ENCODE results near the gene DSG3. TPM values are rescaled to one million over a fixed set of nuclear protein-coding genes. Genes with fewer than 3 reads are reported as not detected.
A peak's percentile ranks its signal among the peaks of the same experiment; 100 is the strongest.

The DSG3 gene
- total and polyA plus RNA-seq, 2 of the 13 experiments (the other 11 are each of a cell fraction or from before 2014, with no cell fraction given): not detected

DNA sequence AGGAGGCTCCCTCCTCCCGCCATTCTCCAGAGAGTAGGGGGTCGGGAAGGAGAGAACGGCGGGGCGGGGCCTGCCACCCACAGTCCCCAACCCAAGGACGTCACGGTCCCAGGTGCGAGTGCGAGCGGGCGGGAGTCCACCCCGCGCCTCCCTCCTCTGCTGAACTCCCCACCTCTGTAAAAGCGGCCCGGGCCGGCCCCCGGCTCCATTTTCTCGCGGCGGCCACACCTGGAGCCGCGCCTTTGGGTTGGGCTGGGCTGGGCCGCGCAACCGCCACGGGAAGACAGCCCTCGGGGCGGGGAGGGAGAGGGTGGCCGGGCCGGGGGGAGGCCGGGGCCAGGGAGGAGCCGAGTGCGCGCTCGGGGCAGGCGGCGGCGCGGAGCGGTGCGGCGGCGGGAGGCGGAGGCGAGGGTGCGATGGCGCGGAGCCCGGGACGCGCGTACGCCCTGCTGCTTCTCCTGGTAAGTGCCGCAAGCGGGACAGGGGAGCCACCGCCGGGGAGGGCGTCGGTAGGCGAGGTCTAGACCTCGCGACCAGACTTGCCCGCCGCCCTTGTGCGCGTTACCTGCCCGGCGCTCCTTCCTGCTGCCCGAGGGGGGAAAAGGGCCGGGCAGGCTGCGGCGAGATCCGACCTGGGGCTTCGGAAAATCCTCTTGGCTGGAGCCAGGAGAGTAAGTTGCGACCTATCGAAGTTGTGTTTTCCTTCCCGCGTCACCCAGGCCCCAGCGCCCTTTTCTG lies 50.5 kb downstream of the DSG3 start, which contains the start of gene DSG2 (continued):
- TF ChIP-seq NCOR1 (IDR thresholded peaks at IDR 0.05; ENCODE audit: borderline replicate concordance, low read length) (0 out of 2 replicates have a peak, but pooled peaks have one; percentile 13), NR1H2 (CRISPR knock-in tag; IDR thresholded peaks at IDR 0.05; ENCODE audit: borderline replicate concordance, low read depth) (peak; percentile 49; the same call in 1 of the 2 replicates), TARDBP (CRISPR knock-in tag; IDR thresholded peaks at IDR 0.05) (peak; percentile 10; the same call in 1 of the 2 replicates), FOXC1 (CRISPR knock-in tag; IDR thresholded peaks at IDR 0.05; ENCODE audit: borderline replicate concordance) (0 out of 2 replicates have a peak, but pooled peaks have one; percentile 15), RCOR2 (CRISPR knock-in tag; IDR thresholded peaks at IDR 0.05) (no peak), PAWR (CRISPR knock-in tag; IDR thresholded peaks at IDR 0.05; ENCODE audit: borderline replicate concordance) (no peak), HOXA3 (CRISPR knock-in tag; IDR thresholded peaks at IDR 0.05) (0 out of 2 replicates have a peak, but pooled peaks have one; percentile 7), ZSCAN12 (CRISPR knock-in tag; IDR thresholded peaks at IDR 0.05) (no peak), FOXA1 (IDR thresholded peaks at IDR 0.05) (no peak), FOXA1 (CRISPR knock-in tag; IDR thresholded peaks at IDR 0.05) (0 out of 2 replicates have a peak, but pooled peaks have one; percentile 5)
- TF ChIP-seq, protein P1, sequence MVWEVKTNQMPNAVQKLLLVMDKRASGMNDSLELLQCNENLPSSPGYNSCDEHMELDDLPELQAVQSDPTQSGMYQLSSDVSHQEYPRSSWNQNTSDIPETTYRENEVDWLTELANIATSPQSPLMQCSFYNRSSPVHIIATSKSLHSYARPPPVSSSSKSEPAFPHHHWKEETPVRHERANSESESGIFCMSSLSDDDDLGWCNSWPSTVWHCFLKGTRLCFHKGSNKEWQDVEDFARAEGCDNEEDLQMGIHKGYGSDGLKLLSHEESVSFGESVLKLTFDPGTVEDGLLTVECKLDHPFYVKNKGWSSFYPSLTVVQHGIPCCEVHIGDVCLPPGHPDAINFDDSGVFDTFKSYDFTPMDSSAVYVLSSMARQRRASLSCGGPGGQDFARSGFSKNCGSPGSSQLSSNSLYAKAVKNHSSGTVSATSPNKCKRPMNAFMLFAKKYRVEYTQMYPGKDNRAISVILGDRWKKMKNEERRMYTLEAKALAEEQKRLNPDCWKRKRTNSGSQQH (CRISPR knock-in tag; IDR thresholded peaks at IDR 0.05; ENCODE audit: low read depth): no peak
- TF ChIP-seq, protein P2, sequence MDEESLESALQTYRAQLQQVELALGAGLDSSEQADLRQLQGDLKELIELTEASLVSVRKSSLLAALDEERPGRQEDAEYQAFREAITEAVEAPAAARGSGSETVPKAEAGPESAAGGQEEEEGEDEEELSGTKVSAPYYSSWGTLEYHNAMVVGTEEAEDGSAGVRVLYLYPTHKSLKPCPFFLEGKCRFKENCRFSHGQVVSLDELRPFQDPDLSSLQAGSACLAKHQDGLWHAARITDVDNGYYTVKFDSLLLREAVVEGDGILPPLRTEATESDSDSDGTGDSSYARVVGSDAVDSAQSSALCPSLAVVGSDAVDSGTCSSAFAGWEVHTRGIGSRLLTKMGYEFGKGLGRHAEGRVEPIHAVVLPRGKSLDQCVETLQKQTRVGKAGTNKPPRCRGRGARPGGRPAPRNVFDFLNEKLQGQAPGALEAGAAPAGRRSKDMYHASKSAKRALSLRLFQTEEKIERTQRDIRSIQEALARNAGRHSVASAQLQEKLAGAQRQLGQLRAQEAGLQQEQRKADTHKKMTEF (CRISPR knock-in tag; IDR thresholded peaks at IDR 0.05): peak; percentile 51; the same call in 1 of the 2 replicates
- TF ChIP-seq, protein P3, sequence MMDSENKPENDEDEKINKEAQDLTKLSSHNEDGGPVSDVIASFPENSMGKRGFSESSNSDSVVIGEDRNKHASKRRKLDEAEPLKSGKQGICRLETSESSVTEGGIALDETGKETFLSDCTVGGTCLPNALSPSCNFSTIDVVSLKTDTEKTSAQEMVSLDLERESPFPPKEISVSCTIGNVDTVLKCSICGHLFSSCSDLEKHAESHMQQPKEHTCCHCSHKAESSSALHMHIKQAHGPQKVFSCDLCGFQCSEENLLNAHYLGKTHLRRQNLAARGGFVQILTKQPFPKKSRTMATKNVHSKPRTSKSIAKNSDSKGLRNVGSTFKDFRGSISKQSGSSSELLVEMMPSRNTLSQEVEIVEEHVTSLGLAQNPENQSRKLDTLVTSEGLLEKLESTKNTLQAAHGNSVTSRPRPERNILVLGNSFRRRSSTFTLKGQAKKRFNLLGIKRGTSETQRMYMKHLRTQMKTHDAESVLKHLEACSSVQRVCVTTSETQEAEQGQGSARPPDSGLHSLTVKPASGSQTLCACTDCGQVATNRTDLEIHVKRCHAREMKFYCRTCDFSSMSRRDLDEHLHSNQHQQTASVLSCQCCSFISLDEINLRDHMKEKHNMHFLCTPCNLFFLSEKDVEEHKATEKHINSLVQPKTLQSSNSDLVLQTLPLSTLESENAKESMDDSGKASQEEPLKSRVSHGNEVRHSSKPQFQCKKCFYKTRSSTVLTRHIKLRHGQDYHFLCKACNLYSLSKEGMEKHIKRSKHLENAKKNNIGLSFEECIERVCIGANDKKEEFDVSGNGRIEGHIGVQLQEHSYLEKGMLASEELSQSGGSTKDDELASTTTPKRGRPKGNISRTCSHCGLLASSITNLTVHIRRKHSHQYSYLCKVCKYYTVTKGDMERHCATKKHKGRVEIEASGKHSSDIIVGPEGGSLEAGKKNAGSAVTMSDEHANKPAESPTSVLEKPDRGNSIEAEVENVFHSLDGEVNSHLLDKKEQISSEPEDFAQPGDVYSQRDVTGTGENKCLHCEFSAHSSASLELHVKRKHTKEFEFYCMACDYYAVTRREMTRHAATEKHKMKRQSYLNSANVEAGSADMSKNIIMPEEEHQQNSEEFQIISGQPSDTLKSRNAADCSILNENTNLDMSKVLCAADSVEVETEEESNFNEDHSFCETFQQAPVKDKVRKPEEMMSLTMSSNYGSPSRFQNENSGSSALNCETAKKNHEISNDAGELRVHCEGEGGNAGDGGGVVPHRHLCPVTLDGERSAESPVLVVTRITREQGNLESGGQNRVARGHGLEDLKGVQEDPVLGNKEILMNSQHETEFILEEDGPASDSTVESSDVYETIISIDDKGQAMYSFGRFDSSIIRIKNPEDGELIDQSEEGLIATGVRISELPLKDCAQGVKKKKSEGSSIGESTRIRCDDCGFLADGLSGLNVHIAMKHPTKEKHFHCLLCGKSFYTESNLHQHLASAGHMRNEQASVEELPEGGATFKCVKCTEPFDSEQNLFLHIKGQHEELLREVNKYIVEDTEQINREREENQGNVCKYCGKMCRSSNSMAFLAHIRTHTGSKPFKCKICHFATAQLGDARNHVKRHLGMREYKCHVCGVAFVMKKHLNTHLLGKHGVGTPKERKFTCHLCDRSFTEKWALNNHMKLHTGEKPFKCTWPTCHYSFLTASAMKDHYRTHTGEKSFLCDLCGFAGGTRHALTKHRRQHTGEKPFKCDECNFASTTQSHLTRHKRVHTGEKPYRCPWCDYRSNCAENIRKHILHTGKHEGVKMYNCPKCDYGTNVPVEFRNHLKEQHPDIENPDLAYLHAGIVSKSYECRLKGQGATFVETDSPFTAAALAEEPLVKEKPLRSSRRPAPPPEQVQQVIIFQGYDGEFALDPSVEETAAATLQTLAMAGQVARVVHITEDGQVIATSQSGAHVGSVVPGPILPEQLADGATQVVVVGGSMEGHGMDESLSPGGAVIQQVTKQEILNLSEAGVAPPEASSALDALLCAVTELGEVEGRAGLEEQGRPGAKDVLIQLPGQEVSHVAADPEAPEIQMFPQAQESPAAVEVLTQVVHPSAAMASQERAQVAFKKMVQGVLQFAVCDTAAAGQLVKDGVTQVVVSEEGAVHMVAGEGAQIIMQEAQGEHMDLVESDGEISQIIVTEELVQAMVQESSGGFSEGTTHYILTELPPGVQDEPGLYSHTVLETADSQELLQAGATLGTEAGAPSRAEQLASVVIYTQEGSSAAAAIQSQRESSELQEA (CRISPR knock-in tag; IDR thresholded peaks at IDR 0.05; ENCODE audit: not compliant biosample characterization): peak; percentile 40
- TF ChIP-seq, protein P4, sequence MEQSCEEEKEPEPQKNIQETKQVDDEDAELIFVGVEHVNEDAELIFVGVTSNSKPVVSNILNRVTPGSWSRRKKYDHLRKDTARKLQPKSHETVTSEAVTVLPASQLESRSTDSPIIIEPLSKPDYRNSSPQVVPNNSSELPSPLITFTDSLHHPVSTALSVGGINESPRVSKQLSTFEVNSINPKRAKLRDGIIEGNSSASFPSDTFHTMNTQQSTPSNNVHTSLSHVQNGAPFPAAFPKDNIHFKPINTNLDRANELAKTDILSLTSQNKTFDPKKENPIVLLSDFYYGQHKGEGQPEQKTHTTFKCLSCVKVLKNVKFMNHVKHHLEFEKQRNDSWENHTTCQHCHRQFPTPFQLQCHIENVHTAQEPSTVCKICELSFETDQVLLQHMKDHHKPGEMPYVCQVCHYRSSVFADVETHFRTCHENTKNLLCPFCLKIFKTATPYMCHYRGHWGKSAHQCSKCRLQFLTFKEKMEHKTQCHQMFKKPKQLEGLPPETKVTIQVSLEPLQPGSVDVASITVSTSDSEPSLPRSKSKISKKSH (CRISPR knock-in tag; IDR thresholded peaks at IDR 0.05; ENCODE audit: borderline replicate concordance): no peak
- TF ChIP-seq, protein P5, sequence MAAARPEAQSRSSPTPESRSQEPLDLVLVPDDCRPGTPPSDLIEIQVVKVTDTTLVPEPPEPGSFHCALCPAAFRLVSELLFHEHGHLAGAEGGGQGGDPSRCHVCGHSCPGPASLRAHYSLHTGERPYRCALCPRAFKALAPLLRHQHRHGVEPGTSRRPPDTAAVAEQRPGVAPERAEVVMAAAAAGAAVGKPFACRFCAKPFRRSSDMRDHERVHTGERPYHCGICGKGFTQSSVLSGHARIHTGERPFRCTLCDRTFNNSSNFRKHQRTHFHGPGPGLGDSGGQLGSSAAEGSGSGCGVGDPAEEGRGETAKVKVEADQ (CRISPR knock-in tag; IDR thresholded peaks at IDR 0.05; ENCODE audit: borderline replicate concordance): 0 out of 2 replicates have a peak, but pooled peaks have one; percentile 81
